Thyroid gland (tissue), 4 donors: ENCODE data around the gene PODXL.

Experiments used
- POLR2A ChIP-seq, 2 donors: fragments of 450-650 bp; IDR thresholded peaks; one replicate each; pipeline ENCODE4 v1.6.1; 2017; ENCODE audit warnings: antibody characterized with exemption in 2 of 2, mild to moderate bottlenecking in 2 of 2, moderate library complexity in 1 of 2
- TF ChIP-seq, protein P1 (sequence below), 6 experiments: fragments of 200-600 bp in 3 of 6; fragments of 450-650 bp in 3 of 6; sonication (generic) in 3 of 6; IDR thresholded peaks; one replicate each; pipeline ENCODE4 v1.5.1; 2016 to 2019; ENCODE audit warnings: antibody characterized with exemption in 6 of 6, mild to moderate bottlenecking in 2 of 6, inconsistent platforms in 1 of 6, moderate library complexity in 1 of 6

DNA sequence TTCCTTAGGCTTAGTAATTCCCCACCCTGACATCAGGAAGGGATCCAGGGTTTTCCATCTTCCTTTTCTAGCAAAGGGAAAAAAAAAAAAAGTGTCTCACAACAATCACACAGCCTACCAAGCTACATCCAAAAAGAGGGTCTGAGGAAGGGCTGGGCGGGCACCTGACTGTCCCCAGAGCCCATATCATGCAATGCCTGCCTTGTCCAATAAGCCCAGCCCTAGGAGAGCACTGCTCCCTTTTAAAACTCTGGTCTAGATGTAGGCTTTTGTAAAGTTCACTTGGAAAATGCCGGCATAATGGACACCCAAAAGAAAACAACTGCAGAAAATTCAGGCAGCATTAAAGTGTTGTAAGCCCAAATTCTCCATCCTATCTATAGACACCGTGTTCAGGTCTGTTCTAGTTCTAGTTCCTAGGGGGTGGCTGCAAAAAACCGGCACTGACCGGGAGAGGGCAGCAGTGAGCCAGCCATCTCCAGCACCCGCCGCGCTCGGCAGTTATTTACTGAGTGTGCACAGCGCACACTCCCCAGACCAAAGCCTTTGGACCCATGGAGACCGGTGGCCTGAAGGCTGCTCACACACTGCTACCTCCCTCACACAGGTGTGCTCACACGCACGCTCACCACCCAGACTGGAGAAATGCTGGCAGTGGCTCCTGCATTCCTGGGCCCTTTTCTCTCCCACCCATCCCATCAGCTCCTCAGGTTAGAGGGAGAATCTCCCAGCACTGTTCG lies 48.7 kb downstream of the PODXL start:
- TF ChIP-seq, protein P1, sequence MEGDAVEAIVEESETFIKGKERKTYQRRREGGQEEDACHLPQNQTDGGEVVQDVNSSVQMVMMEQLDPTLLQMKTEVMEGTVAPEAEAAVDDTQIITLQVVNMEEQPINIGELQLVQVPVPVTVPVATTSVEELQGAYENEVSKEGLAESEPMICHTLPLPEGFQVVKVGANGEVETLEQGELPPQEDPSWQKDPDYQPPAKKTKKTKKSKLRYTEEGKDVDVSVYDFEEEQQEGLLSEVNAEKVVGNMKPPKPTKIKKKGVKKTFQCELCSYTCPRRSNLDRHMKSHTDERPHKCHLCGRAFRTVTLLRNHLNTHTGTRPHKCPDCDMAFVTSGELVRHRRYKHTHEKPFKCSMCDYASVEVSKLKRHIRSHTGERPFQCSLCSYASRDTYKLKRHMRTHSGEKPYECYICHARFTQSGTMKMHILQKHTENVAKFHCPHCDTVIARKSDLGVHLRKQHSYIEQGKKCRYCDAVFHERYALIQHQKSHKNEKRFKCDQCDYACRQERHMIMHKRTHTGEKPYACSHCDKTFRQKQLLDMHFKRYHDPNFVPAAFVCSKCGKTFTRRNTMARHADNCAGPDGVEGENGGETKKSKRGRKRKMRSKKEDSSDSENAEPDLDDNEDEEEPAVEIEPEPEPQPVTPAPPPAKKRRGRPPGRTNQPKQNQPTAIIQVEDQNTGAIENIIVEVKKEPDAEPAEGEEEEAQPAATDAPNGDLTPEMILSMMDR (IDR thresholded peaks at IDR 0.05), result peak; percentile 77 to 95 (median 86)
- no peak for TF ChIP-seq POLR2A (IDR thresholded peaks at IDR 0.05)
